HG02884 (cell line): ENCODE data around the gene HLA-DPA1.

Experiments
- ATAC-seq: cut with Tn5 transposase; IDR thresholded peaks from one replicate; pipeline ENCODE4 v1.9.1; 2021; ENCODE audit warnings: mild to moderate bottlenecking, moderate library complexity; ENCODE audit not compliant: unreplicated experiment

Gene HLA-DPA1

GRCh38 chr6:33088931-33089620 is 15.6 kb upstream of the HLA-DPA1 start:
- no peak for ATAC-seq

- no peak for ATAC-seq
Measured at GRCh38 chr6:33088258-33088930, 14.9 kb upstream of the HLA-DPA1 start.

- no peak for ATAC-seq
Measured at GRCh38 chr6:33085627-33086026, 12.2 kb upstream of the HLA-DPA1 start.

- no peak for ATAC-seq
Measured at GRCh38 chr6:33082702-33083101, 9.3 kb upstream of the HLA-DPA1 start.

- ATAC-seq, result no peak
Measured at GRCh38 chr6:33081098-33081824, 7.8 kb upstream of the HLA-DPA1 start.

GRCh38 chr6:33080127-33081089 is 7.0 kb upstream of the HLA-DPA1 start:
- no peak for ATAC-seq

GRCh38 chr6:33079580-33079979 is 6.1 kb upstream of the HLA-DPA1 start:
- no peak for ATAC-seq

GRCh38 chr6:33078919-33079521 is 5.6 kb upstream of the HLA-DPA1 start:
- no peak for ATAC-seq

GRCh38 chr6:33078442-33078841 is 5.0 kb upstream of the HLA-DPA1 start:
- ATAC-seq, result no peak

- ATAC-seq, result no peak
Measured at GRCh38 chr6:33077908-33078307, 4.5 kb upstream of the HLA-DPA1 start.

GRCh38 chr6:33076406-33076934 is 3.0 kb upstream of the HLA-DPA1 start:
- no peak for ATAC-seq

GRCh38 chr6:33075568-33076405 is 2.3 kb upstream of the HLA-DPA1 start, which contains the start of gene HLA-DPB1:
Gene HLA-DPB1, plus strand, starts transcription at chr6:33075990. Its CDS starts 52 bp downstream, at chr6:33076042.
- peak; percentile 71 for ATAC-seq

GRCh38 chr6:33075208-33075567 is 1.7 kb upstream of the HLA-DPA1 start:
- no peak for ATAC-seq

GRCh38 chr6:33072508-33073100 is 845 bp downstream of the HLA-DPA1 start:
- no peak for ATAC-seq

GRCh38 chr6:33071569-33071968 is 1.9 kb downstream of the HLA-DPA1 start:
- no peak for ATAC-seq

GRCh38 chr6:33070909-33071308 is 2.5 kb downstream of the HLA-DPA1 start:
- ATAC-seq, result no peak

GRCh38 chr6:33069021-33069738 is 4.3 kb downstream of the HLA-DPA1 start:
- no peak for ATAC-seq

- ATAC-seq, result no peak
Measured at GRCh38 chr6:33066917-33067521, 6.4 kb downstream of the HLA-DPA1 start.
